ENCODE data around the gene NEUROG3.

NEUROG3 gene

GRCh38 chr10:69571618-69572158, 1.5 kb downstream of the NEUROG3 start:
- no peak for DNase-seq (ENCODE audit: low spot score)
- no peak for TF ChIP-seq CTCF (IDR thresholded peaks at IDR 0.05; ENCODE audit: extremely low read depth, missing control alignments)

GRCh38 chr10:69570050-69570816, 3.0 kb downstream of the NEUROG3 start:
- DNase-seq (ENCODE audit: low spot score) = no peak
- TF ChIP-seq CTCF (IDR thresholded peaks at IDR 0.05; ENCODE audit: extremely low read depth, missing control alignments) = no peak

GRCh38 chr10:69569396-69569934, 3.8 kb downstream of the NEUROG3 start:
- DNase-seq (ENCODE audit: low spot score) = no peak
- TF ChIP-seq CTCF (IDR thresholded peaks at IDR 0.05; ENCODE audit: extremely low read depth, missing control alignments) = no peak

GRCh38 chr10:69568472-69569395, 4.5 kb downstream of the NEUROG3 start:
- no peak for TF ChIP-seq CTCF (IDR thresholded peaks at IDR 0.05; ENCODE audit: extremely low read depth, missing control alignments)
- DNase-seq (ENCODE audit: low spot score) = no peak

- no peak for TF ChIP-seq CTCF (IDR thresholded peaks at IDR 0.05; ENCODE audit: extremely low read depth, missing control alignments)
- no peak for DNase-seq (ENCODE audit: low spot score)
Observed at GRCh38 chr10:69567920-69568319, 5.3 kb downstream of the NEUROG3 start.

GRCh38 chr10:69562731-69563254, 10.4 kb downstream of the NEUROG3 start:
- no peak for DNase-seq (ENCODE audit: low spot score)
- no peak for TF ChIP-seq CTCF (IDR thresholded peaks at IDR 0.05; ENCODE audit: extremely low read depth, missing control alignments)
